Testis (tissue), 2 donors: ENCODE results near the gene TRPM3.

Experiments
- POLR2A ChIP-seq: fragments of 450-650 bp; IDR thresholded peaks from one replicate; pipeline ENCODE4 v1.6.1; 2017; ENCODE audit warnings: antibody characterized with exemption, mild to moderate bottlenecking, moderate library complexity
- TF ChIP-seq, protein P1 (sequence below), 3 experiments: fragments of 450-650 bp in 2 of 3; fragments of 200-600 bp in 1 of 3; sonication (generic) in 1 of 3; IDR thresholded peaks; one replicate each; pipeline ENCODE4 v1.5.1; 2016 to 2019; ENCODE audit warnings: antibody characterized with exemption in 3 of 3, mild to moderate bottlenecking in 2 of 3, moderate library complexity in 1 of 3

DNA sequence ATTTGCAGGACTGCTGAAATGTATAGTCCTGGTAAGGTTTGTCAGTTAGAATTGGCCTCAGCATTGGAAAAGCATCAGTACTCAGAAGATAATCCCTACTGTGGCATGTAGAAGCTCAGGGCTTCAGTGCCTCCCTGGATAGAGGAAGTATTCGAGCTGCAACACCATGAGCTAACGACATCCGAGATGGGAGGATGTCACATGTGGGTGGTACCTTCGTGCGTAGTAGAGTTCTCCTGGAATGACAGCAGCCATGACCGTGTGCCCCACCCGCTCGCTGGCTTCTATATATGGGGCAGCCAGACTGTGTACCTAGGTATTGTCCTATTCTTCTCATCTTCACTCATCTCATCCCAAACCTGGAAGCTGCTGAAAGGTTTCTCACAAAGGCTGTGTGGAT is 361.2 kb downstream of the TRPM3 start:
- TF ChIP-seq, protein P1, sequence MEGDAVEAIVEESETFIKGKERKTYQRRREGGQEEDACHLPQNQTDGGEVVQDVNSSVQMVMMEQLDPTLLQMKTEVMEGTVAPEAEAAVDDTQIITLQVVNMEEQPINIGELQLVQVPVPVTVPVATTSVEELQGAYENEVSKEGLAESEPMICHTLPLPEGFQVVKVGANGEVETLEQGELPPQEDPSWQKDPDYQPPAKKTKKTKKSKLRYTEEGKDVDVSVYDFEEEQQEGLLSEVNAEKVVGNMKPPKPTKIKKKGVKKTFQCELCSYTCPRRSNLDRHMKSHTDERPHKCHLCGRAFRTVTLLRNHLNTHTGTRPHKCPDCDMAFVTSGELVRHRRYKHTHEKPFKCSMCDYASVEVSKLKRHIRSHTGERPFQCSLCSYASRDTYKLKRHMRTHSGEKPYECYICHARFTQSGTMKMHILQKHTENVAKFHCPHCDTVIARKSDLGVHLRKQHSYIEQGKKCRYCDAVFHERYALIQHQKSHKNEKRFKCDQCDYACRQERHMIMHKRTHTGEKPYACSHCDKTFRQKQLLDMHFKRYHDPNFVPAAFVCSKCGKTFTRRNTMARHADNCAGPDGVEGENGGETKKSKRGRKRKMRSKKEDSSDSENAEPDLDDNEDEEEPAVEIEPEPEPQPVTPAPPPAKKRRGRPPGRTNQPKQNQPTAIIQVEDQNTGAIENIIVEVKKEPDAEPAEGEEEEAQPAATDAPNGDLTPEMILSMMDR (IDR thresholded peaks at IDR 0.05) = no peak
- TF ChIP-seq POLR2A = no peak
